SIG-M5 treated with dmso at 0.1 percent for 504 hours (cell line): ENCODE measurements around the gene SLC8B1.

ENCODE experiments used
- DNase-seq: peaks from one replicate; lab custom pipeline; 2025; ENCODE audit not compliant: unreplicated experiment; lab: John Stamatoyannopoulos, UW

SLC8B1 gene

DNA sequence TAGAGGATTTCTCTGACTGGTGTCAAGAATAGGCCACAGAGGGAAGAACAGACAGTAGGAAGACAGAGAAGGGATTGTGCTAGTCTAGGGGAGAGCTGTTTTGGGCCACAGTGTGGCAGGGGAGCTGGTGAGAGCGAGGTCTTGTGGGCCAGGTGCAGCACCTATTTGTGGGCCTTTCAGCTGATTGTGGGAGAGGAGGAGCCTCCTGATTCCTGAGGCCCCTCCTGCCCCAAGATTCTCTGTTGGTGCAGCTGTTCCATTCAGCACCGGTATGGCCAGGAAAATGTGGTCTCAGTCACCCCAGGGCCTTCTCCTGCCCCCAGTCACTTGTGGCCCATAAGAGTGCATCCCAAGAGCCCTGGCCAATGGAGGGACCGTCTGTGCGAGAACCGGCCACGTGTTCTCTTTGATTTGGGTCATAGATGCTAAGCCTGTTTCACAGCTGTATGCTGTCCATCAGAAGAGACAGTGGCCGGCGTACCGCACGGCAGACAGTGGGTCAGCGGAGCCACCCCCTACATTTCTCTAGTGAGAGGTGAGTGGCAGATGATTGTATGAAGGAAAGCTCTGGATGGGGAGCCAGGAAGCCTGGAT, 86.0 kb downstream of the SLC8B1 start:
- no peak for DNase-seq
